HCT116 (cell line): ENCODE results near the gene DOCK3. TPM values are rescaled to one million over a fixed set of nuclear protein-coding genes. Genes with fewer than 3 reads are reported as not detected.
"Not testable (repeated sequence)": the region's sequence is repeated elsewhere in the genome, so short reads cannot be mapped to it uniquely, and the experiment has no call there.

Experiments
- ATAC-seq: fragments of 200-7000 bp; cut with Tn5 transposase; 2 replicates; pipeline ENCODE4 v1.9.1; 2020; ENCODE audit warnings: mild to moderate bottlenecking, moderate library complexity
- BruUV-seq: library from RNA; stranded (reverse); fragments of 400-500 nt; replicated peaks from 2 replicates; lab custom pipeline; 2021; lab: Mats Ljungman, UMichigan
- CTCF ChIA-PET: fragments of 300-600 bp; sonication (Branson Sonifier 250); formaldehyde crosslinking; loops from one replicate; lab custom pipeline; 2021; ENCODE audit warnings: antibody characterized with exemption; lab: Charles Lee
- POLR2A ChIA-PET: fragments of 300-600, 350-600 bp; sonication (Branson Sonifier 250); formaldehyde crosslinking; loops from one replicate; lab custom pipeline; 2021; ENCODE audit warnings: antibody characterized with exemption; lab: Charles Lee
- RAD21 ChIA-PET, 2 experiments: fragments of 300-600 bp; sonication (Branson Sonifier 250); formaldehyde crosslinking; loops; one replicate each; lab custom pipeline; 2023; ENCODE audit warnings: low total read pairs in 2 of 2; ENCODE audit not compliant: uncharacterized antibody in 2 of 2, unreplicated experiment in 2 of 2, low non-redundant PET in 1 of 2; lab: Charles Lee
- DNase-seq: peaks from one replicate; pipeline ENCODE4 v3.0.0-alpha.2; 2010; ENCODE audit warnings: low read depth, low spot score
- H2AFZ ChIP-seq: fragments of 200-600 bp; shearing (Covaris generic), sonication (generic); 2 replicates; pipeline ENCODE4 v1.6.1; 2017; ENCODE audit warnings: low read depth, mixed run types, mixed read lengths, antibody characterized with exemption, low read length; ENCODE audit not compliant: poor library complexity, severe bottlenecking
- H3K27ac ChIP-seq: 2 replicates; pipeline ENCODE4 v1.5.1; 2012; ENCODE audit warnings: low read depth, low read length
- H3K27me3 ChIP-seq: fragments of 200-600 bp; sonication (generic); 2 replicates; pipeline ENCODE4 v1.6.1; 2016; ENCODE audit warnings: mixed run types, low read length, mixed read lengths; ENCODE audit not compliant: insufficient read depth
- H3K36me3 ChIP-seq, 2 experiments: fragments of 200-500 bp in 1 of 2; fragments of 200-600 bp in 1 of 2; sonication (Bioruptor generic) in 1 of 2; sonication (generic) in 1 of 2; 2 replicates each; pipeline versions ENCODE4 v1.5.1 to v1.6.1; 2014 to 2016; ENCODE audit warnings: low read length in 2 of 2, inconsistent platforms in 1 of 2, mixed read lengths in 1 of 2, mixed run types in 1 of 2; ENCODE audit not compliant: insufficient read depth in 2 of 2, control insufficient read depth in 1 of 2
- H3K4me1 ChIP-seq, 2 experiments: fragments of 200-600 bp in 1 of 2; sonication (generic) in 1 of 2; 2 replicates each; pipeline versions ENCODE4 v1.5.1 to v1.6.1; 2012 to 2017; ENCODE audit warnings: low read length in 2 of 2, inconsistent platforms in 1 of 2, mild to moderate bottlenecking in 1 of 2, mixed read lengths in 1 of 2, mixed run types in 1 of 2, moderate library complexity in 1 of 2; ENCODE audit not compliant: insufficient read depth in 2 of 2, control insufficient read depth in 1 of 2
- H3K4me2 ChIP-seq: fragments of 200-600 bp; sonication (generic); 2 replicates; pipeline ENCODE4 v1.6.1; 2017; ENCODE audit warnings: mixed run types, low read length, mixed read lengths
- H3K4me3 ChIP-seq, 2 experiments: fragments of 200-600 bp in 1 of 2; sonication (generic) in 1 of 2; replicated peaks in 1 of 2; 2 replicates each; pipeline ENCODE4 v1.5.1; 2011 to 2016; ENCODE audit warnings: low read length in 2 of 2, control low read depth in 1 of 2, low read depth in 1 of 2, mild to moderate bottlenecking in 1 of 2, mixed read lengths in 1 of 2, mixed run types in 1 of 2
- H3K79me2 ChIP-seq: fragments of 200-600 bp; sonication (generic); 2 replicates; pipeline ENCODE4 v1.6.1; 2017; ENCODE audit warnings: mild to moderate bottlenecking, mixed run types, low read length, moderate library complexity, mixed read lengths; ENCODE audit not compliant: insufficient read depth
- H3K9ac ChIP-seq: fragments of 200-600 bp; sonication (generic); 2 replicates; pipeline ENCODE4 v1.6.1; 2016; ENCODE audit warnings: low read length, mixed read lengths
- H3K9me2 ChIP-seq: fragments of 200-600 bp; sonication (generic), shearing (Covaris generic); 2 replicates; pipeline ENCODE4 v1.6.1; 2017; ENCODE audit warnings: mixed run types, mild to moderate bottlenecking, moderate library complexity; ENCODE audit not compliant: insufficient read depth
- H3K9me3 ChIP-seq, 2 experiments: fragments of 200-500 bp in 1 of 2; fragments of 200-600 bp in 1 of 2; sonication (Bioruptor generic) in 1 of 2; sonication (generic) in 1 of 2; 2 replicates each; pipeline ENCODE4 v1.6.1; 2014 to 2017; ENCODE audit warnings: low read length in 2 of 2, mixed read lengths in 2 of 2, inconsistent platforms in 1 of 2, low read depth in 1 of 2, mild to moderate bottlenecking in 1 of 2, mixed run types in 1 of 2, moderate library complexity in 1 of 2; ENCODE audit not compliant: control insufficient read depth in 1 of 2, insufficient read depth in 1 of 2
- H4K20me1 ChIP-seq: fragments of 200-600 bp; sonication (generic), shearing (Covaris generic); 2 replicates; pipeline ENCODE4 v1.6.1; 2017; ENCODE audit warnings: mixed run types, mild to moderate bottlenecking, moderate library complexity; ENCODE audit not compliant: insufficient read depth
- ATF3 ChIP-seq: IDR thresholded peaks from 2 replicates; pipeline ENCODE4 v1.6.1; 2012
- CEBPB ChIP-seq: IDR thresholded peaks from 2 replicates; pipeline ENCODE4 v1.6.1; 2012; ENCODE audit warnings: low read depth
- EGR1 ChIP-seq: IDR thresholded peaks from 2 replicates; pipeline ENCODE4 v1.6.1; 2012; ENCODE audit warnings: low read depth
- EZH2 ChIP-seq: fragments of 200-600 bp; sonication (generic); IDR thresholded peaks from 2 replicates; pipeline ENCODE4 v1.6.1; 2017; ENCODE audit warnings: antibody characterized with exemption, mixed run types
- EZH2phosphoT487 ChIP-seq: fragments of 200-600 bp; IDR thresholded peaks from 2 replicates; pipeline ENCODE4 v1.6.1; 2018; ENCODE audit warnings: antibody characterized with exemption, borderline replicate concordance
- RAD21 ChIP-seq: IDR thresholded peaks from 2 replicates; pipeline ENCODE4 v1.6.1; 2012; ENCODE audit warnings: low read depth, mild to moderate bottlenecking
- REST ChIP-seq: IDR thresholded peaks from 2 replicates; pipeline ENCODE4 v1.6.1; 2012; ENCODE audit warnings: low read depth
- SIN3A ChIP-seq: IDR thresholded peaks from 2 replicates; pipeline ENCODE4 v1.6.1; 2012; ENCODE audit warnings: low read depth
- YY1 ChIP-seq: IDR thresholded peaks from 2 replicates; pipeline ENCODE4 v1.6.1; 2011; ENCODE audit warnings: low read length, low read depth, moderate library complexity, mild to moderate bottlenecking; ENCODE audit not compliant: insufficient replicate concordance; ENCODE audit errors: extremely low read depth
- ZNF274 ChIP-seq: fragments of 200-500 bp; sonication (Bioruptor generic); IDR thresholded peaks from 2 replicates; pipeline ENCODE4 v1.6.1; 2014; ENCODE audit warnings: mild to moderate bottlenecking, low read depth, low read length, inconsistent platforms
- intact Hi-C: fragments of 100-400 bp; cut with micrococcal nuclease; formaldehyde crosslinking; loops from 2 replicates; pipeline ENCODE4 v1.10.0; 2022
- total RNA-seq: library from RNA; stranded (reverse); gene quantifications from one replicate; pipeline ENCODE4 v1.2.1, GENCODE V29; 2021; ENCODE audit not compliant: unreplicated experiment

DOCK3 gene
- total RNA-seq, 1 experiment from 2014 or later, result 4.2 TPM

- ChIA-PET CTCF (no interaction called here), POLR2A (no interaction called here), RAD21 (no interaction called here)
Measured at GRCh38 chr3:50665081-50665840, 9.5 kb upstream of the DOCK3 start.

GRCh38 chr3:50665841-50666115, 8.9 kb upstream of the DOCK3 start:
- H2AFZ ChIP-seq, RAD21 ChIA-PET, intact Hi-C loops, H4K20me1 ChIP-seq, POLR2A ChIA-PET, H3K79me2 ChIP-seq, H3K27ac ChIP-seq, H3K27me3 ChIP-seq, BruUV-seq, DNase-seq, H3K4me2 ChIP-seq, H3K9ac ChIP-seq, CTCF ChIA-PET, H3K4me3 ChIP-seq, H3K9me2 ChIP-seq, ATAC-seq, H3K9me3 ChIP-seq, H3K36me3 ChIP-seq: not testable (repeated sequence)
- peaks cover 24 to 32% of the 10 kb centered on the region in 2 experiments for H3K4me1 ChIP-seq

More at GRCh38 chr3:50665081-50665840, 9.5 kb upstream of the DOCK3 start:
- H3K27ac ChIP-seq, result no peak overlapping the region
- H4K20me1 ChIP-seq, result no peaks in the 10 kb centered on the region
- ATAC-seq (no peak), DNase-seq (no peak)
- intact Hi-C loops, result no loop called here
- H3K4me3 ChIP-seq, result no peak overlapping the region
- H3K4me2 ChIP-seq, result no peak overlapping the region
- TF ChIP-seq ZNF274 (no peak), EGR1 (no peak), CEBPB (no peak), YY1 (no peak), REST (no peak), EZH2 (no peak), SIN3A (no peak), ATF3 (no peak), RAD21 (no peak), EZH2phosphoT487 (no peak)
- no peaks in the 10 kb centered on the region for H3K79me2 ChIP-seq
- H2AFZ ChIP-seq, result no peak overlapping the region
- no TSS peak for BruUV-seq
- H3K9me3 ChIP-seq, result no peaks in the 10 kb centered on the region
- H3K4me1 ChIP-seq, result peaks cover 19 to 26% of the 10 kb centered on the region in 2 experiments
- no peaks in the 10 kb centered on the region; the same call in 1 of the 2 replicates for H3K27me3 ChIP-seq
- no peak overlapping the region for H3K9ac ChIP-seq
- H3K9me2 ChIP-seq, result no peaks in the 10 kb centered on the region
- H3K36me3 ChIP-seq, result no peaks in the 10 kb centered on the region
